Breast epithelium (tissue), 3 donors: ENCODE measurements around the gene IRF2BPL.

ENCODE experiments used
- CTCF ChIP-seq, 3 donors: fragments of 450-650 bp; IDR thresholded peaks; one replicate each; pipeline ENCODE4 v1.5.1; 2016 to 2017; ENCODE audit warnings: antibody characterized with exemption in 3 of 3, mild to moderate bottlenecking in 3 of 3, moderate library complexity in 3 of 3
- POLR2A ChIP-seq: fragments of 450-650 bp; IDR thresholded peaks from one replicate; pipeline ENCODE4 v1.6.1; 2016; ENCODE audit warnings: antibody characterized with exemption, mild to moderate bottlenecking, moderate library complexity

- TF ChIP-seq CTCF (IDR thresholded peaks at IDR 0.05): no peak
- TF ChIP-seq POLR2A: no peak
Measured at GRCh38 chr14:77017666-77018065, 10.8 kb downstream of the IRF2BPL start.
